GM12878 (cell line): ENCODE results near the gene CATSPERZ. TPM values are rescaled to one million over a fixed set of nuclear protein-coding genes. Genes with fewer than 3 reads are reported as not detected.

ENCODE experiments used
- ATAC-seq: fragments of 200-7000 bp; cut with Tn5 transposase; 3 replicates; pipeline ENCODE4 v1.9.1; 2020; ENCODE audit warnings: mild to moderate bottlenecking, moderate library complexity
- BruUV-seq: library from RNA; stranded (reverse); fragments of 400-500 nt; replicated peaks from 2 replicates; lab custom pipeline; 2021; lab: Mats Ljungman, UMichigan
- CTCF ChIA-PET: fragments of 300-600 bp; sonication (Branson Sonifier 250); formaldehyde crosslinking; extraction: SDS; loops from one replicate; lab custom pipeline; 2021; ENCODE audit warnings: inconsistent platforms; lab: Yijun Ruan, JAX
- POLR2A ChIA-PET: fragments of 350-600 bp; formaldehyde crosslinking; extraction: SDS; loops from one replicate; lab custom pipeline; 2021; ENCODE audit warnings: inconsistent platforms; lab: Charles Lee
- RAD21 ChIA-PET: fragments of 300-600 bp; sonication (Branson Sonifier 250); formaldehyde crosslinking; loops from one replicate; lab custom pipeline; 2023; ENCODE audit warnings: antibody characterized with exemption; ENCODE audit not compliant: unreplicated experiment; lab: Charles Lee
- SMC1A ChIA-PET: fragments of 300-600 bp; sonication (Branson Sonifier 250); formaldehyde crosslinking; loops from one replicate; lab custom pipeline; 2023; ENCODE audit not compliant: unreplicated experiment, uncharacterized antibody; lab: Charles Lee
- DNase-seq: peaks from one replicate; pipeline ENCODE4 v3.0.0-alpha.2; 2011; ENCODE audit warnings: low read depth, low spot score
- FAIRE-seq: peaks from 3 replicates; lab custom pipeline; 2011; peaks lifted over from hg19 to GRCh38; lab: Jason Lieb, UNC
- H2AFZ ChIP-seq: 2 replicates; pipeline ENCODE4 v1.6.0; 2011; ENCODE audit warnings: low read depth, low read length, control low read depth; ENCODE audit not compliant: control insufficient read depth
- H3K27ac ChIP-seq: 2 replicates; pipeline ENCODE4 v1.5.1; 2011; ENCODE audit warnings: control low read depth; ENCODE audit not compliant: control insufficient read depth, insufficient read depth
- H3K27me3 ChIP-seq, 2 experiments: replicated peaks in 1 of 2; 2 replicates each; pipeline versions ENCODE4 v1.6.0 to v1.6.1; 2011; ENCODE audit warnings: low read length in 1 of 2; ENCODE audit not compliant: control insufficient read depth in 2 of 2, insufficient read depth in 2 of 2
- H3K36me3 ChIP-seq, 2 experiments: 2 replicates each; pipeline ENCODE4 v1.5.1; 2011; ENCODE audit warnings: low read length in 1 of 2; ENCODE audit not compliant: control insufficient read depth in 2 of 2, insufficient read depth in 2 of 2
- H3K4me1 ChIP-seq: 2 replicates; pipeline ENCODE4 v1.6.1; 2011; ENCODE audit warnings: mild to moderate bottlenecking, low read length, moderate library complexity, mixed read lengths; ENCODE audit not compliant: control insufficient read depth, insufficient read depth
- H3K4me2 ChIP-seq: 2 replicates; pipeline ENCODE4 v1.6.0; 2011; ENCODE audit warnings: control low read depth; ENCODE audit not compliant: control insufficient read depth, insufficient read depth
- H3K4me3 ChIP-seq: fragments of 200-600 bp; sonication (generic); 2 replicates; pipeline ENCODE4 v1.5.1; 2016
- H3K79me2 ChIP-seq: 2 replicates; pipeline ENCODE4 v1.6.0; 2011; ENCODE audit warnings: low read length; ENCODE audit not compliant: control insufficient read depth, insufficient read depth
- H3K9ac ChIP-seq: 2 replicates; pipeline ENCODE4 v1.8.0; 2011; ENCODE audit warnings: low read length, control low read depth, mixed read lengths; ENCODE audit not compliant: control insufficient read depth, insufficient read depth
- H3K9me3 ChIP-seq: replicated peaks from 3 replicates; pipeline ENCODE4 v1.5.1; 2011; ENCODE audit warnings: mild to moderate bottlenecking, low read length; ENCODE audit not compliant: control insufficient read depth, insufficient read depth
- H4K20me1 ChIP-seq: 2 replicates; pipeline ENCODE4 v1.6.0; 2011; ENCODE audit not compliant: control insufficient read depth, insufficient read depth
- BCL11A ChIP-seq: IDR thresholded peaks from 2 replicates; pipeline ENCODE4 v1.6.1; 2011; ENCODE audit warnings: low read depth, low read length
- DPF2 ChIP-seq: fragments of 450-650 bp; IDR thresholded peaks from 2 replicates; pipeline ENCODE4 v1.6.1; 2017; ENCODE audit warnings: mild to moderate bottlenecking
- JUND ChIP-seq: IDR thresholded peaks from 2 replicates; pipeline ENCODE4 v1.6.1; 2012; ENCODE audit warnings: low read depth, mild to moderate bottlenecking, low read length, improper control_type of control experiment, moderate library complexity
- KAT2A ChIP-seq: conservative IDR thresholded peaks from 2 replicates; pipeline ENCODE4 v1.6.1; 2011; ENCODE audit warnings: low read depth, low read length; ENCODE audit not compliant: control insufficient read depth
- MLLT1 ChIP-seq: fragments of 450-650 bp; IDR thresholded peaks from 2 replicates; pipeline ENCODE4 v1.6.1; 2016; ENCODE audit warnings: mild to moderate bottlenecking
- PAX8 ChIP-seq: fragments of 450-650 bp; IDR thresholded peaks from 2 replicates; pipeline ENCODE4 v1.6.1; 2017; ENCODE audit warnings: mild to moderate bottlenecking, moderate library complexity
- RFX5 ChIP-seq: IDR thresholded peaks from 2 replicates; pipeline ENCODE4 v1.6.1; 2011; ENCODE audit warnings: low read depth, low read length, improper control_type of control experiment
- RUNX3 ChIP-seq: IDR thresholded peaks from 2 replicates; pipeline ENCODE4 v1.6.1; 2012; ENCODE audit warnings: low read length, inconsistent platforms
- SMC3 ChIP-seq: IDR thresholded peaks from 2 replicates; pipeline ENCODE4 v1.6.1; 2011; ENCODE audit warnings: low read length, improper control_type of control experiment, borderline replicate concordance
- SREBF1 ChIP-seq: IDR thresholded peaks from 2 replicates; pipeline ENCODE4 v1.6.1; 2012; ENCODE audit warnings: mild to moderate bottlenecking, low read length
- SRF ChIP-seq, 2 experiments: IDR thresholded peaks; 2 replicates each; pipeline ENCODE4 v1.6.1; 2011; ENCODE audit warnings: low read depth in 2 of 2, low read length in 2 of 2, mild to moderate bottlenecking in 1 of 2, moderate library complexity in 1 of 2
- STAT1 ChIP-seq: fragments of 450-650 bp; conservative IDR thresholded peaks from 2 replicates; pipeline ENCODE4 v1.6.1; 2014; ENCODE audit warnings: antibody characterized with exemption, mild to moderate bottlenecking
- ZNF274 ChIP-seq: IDR thresholded peaks from one replicate; pipeline ENCODE4 v1.8.0; 2011; ENCODE audit not compliant: insufficient read length, insufficient read depth
- ZNF687 ChIP-seq: fragments of 450-650 bp; IDR thresholded peaks from 2 replicates; pipeline ENCODE4 v1.6.1; 2017; ENCODE audit warnings: mild to moderate bottlenecking, moderate library complexity
- WGBS: methylation state at CpG from one replicate; pipeline ENCODE4 v1.1.6; 2016; ENCODE audit warnings: low lambda C conversion rate; ENCODE audit not compliant: insufficient replicate concordance, insufficient coverage; ENCODE audit errors: missing lambda C conversion rate; 5-methylcytosine and 5-hydroxymethylcytosine counted together
- in situ Hi-C: fragments of 300-500 bp; cut with MboI; formaldehyde crosslinking; loops from 9 replicates; pipeline ENCODE4 v1.14.3; 2018; ENCODE audit warnings: mixed read lengths
- intact Hi-C: fragments of 100-400 bp; cut with micrococcal nuclease; formaldehyde crosslinking; loops from one replicate; pipeline ENCODE4 v1.14.2; 2022; ENCODE audit not compliant: unreplicated experiment
- polyA plus RNA-seq, 11 experiments: library from polyadenylated mRNA; depleted of rRNA in 4 of 11; unstranded in 6 of 11; stranded (reverse) in 5 of 11; fragments of >200 nt; fragmentation: Nextera tagmentation in 4 of 11; fragmentation: Illumina TruSeq in 1 of 11; extraction: Ambion mirVana in 4 of 11; extraction: Trizol in 1 of 11; gene quantifications; 1 replicate in 1 of 11; 2 replicates in 10 of 11; pipeline versions ENCODE4 v1.2.1 to v1.2.3, GENCODE V29; 2011 to 2016; ENCODE audit warnings: inconsistent platforms in 2 of 11, missing spikeins in 2 of 11, low read depth in 1 of 11
- total RNA-seq, 4 experiments: library from RNA; depleted of rRNA in 3 of 4; stranded (reverse); fragments of >200 nt in 3 of 4; fragmentation: Illumina TruSeq in 1 of 4; extraction: Trizol in 1 of 4; gene quantifications; 2 replicates each; pipeline versions ENCODE4 v1.2.1 to v1.2.3, GENCODE V29; 2013 to 2021

CATSPERZ gene
- total and polyA plus RNA-seq, 10 of the 15 experiments (the other 5 are each of a cell fraction or from before 2014, with no cell fraction given) = 0.12 to 0.31 TPM; not detected in 8

- POLR2A ChIA-PET = interaction anchor here (0.8 kb wide), 1 partner anchor 34 kb away, joined by 3 read pairs; the partner anchor contains the start of gene FKBP2
- no peak overlapping the region for H3K9ac ChIP-seq
- WGBS = 94% methylated on average over 15 of the region's 15 CpGs
Observed at GRCh38 chr11:64275031-64275800, 24.9 kb upstream of the CATSPERZ start.

More at GRCh38 chr11:64275031-64275800, 24.9 kb upstream of the CATSPERZ start:
- H3K27ac ChIP-seq = no peak overlapping the region
- no peak overlapping the region for H3K4me2 ChIP-seq
- H4K20me1 ChIP-seq = no peaks in the 10 kb centered on the region; the same call in 1 of the 2 replicates
- no peaks in the 10 kb centered on the region for H3K27me3 ChIP-seq
- RAD21 ChIA-PET = no interaction called here
- intact Hi-C loops = no loop called here
- in situ Hi-C loops = no loop called here
- CTCF ChIA-PET = interaction anchor here (0.6 to 3.5 kb wide), 5 partner anchors 8 to 29 kb away, joined by 3 to 10 read pairs (median 4); no protein-coding TSS in a partner anchor
- no peak for ATAC-seq
- H3K79me2 ChIP-seq = peaks cover 10% of the 10 kb centered on the region
- SMC1A ChIA-PET = interaction anchor here (1.3 kb wide), 1 partner anchor 42 kb away, joined by 3 read pairs; the partner anchor contains the start of genes PRDX5 and TRMT112
- H3K4me3 ChIP-seq = no peak overlapping the region
- H3K9me3 ChIP-seq = no peaks in the 10 kb centered on the region
- BruUV-seq = no TSS peak
- H3K4me1 ChIP-seq = 0 out of 2 replicates have a peak, but pooled peaks cover 2% of the 10 kb centered on the region
- no peak for DNase-seq
- no peak for FAIRE-seq
- no peak overlapping the region for H2AFZ ChIP-seq
- no peak for TF ChIP-seq STAT1
- TF ChIP-seq ZNF687 = no peak
- TF ChIP-seq RUNX3 = no peak
- TF ChIP-seq MLLT1 = no peak
- TF ChIP-seq PAX8 = no peak
- TF ChIP-seq RFX5 = no peak
- TF ChIP-seq SREBF1 = no peak
- TF ChIP-seq BCL11A = no peak
- TF ChIP-seq JUND = no peak
- no peak for TF ChIP-seq SMC3
- TF ChIP-seq SRF (IDR thresholded peaks at IDR 0.05; ENCODE audit: low read depth in 2 of 2, low read length in 2 of 2) = no peak
- no peak for TF ChIP-seq DPF2
- no peak for TF ChIP-seq ZNF274
- TF ChIP-seq KAT2A = no peak
- peaks cover 0 to 3% of the 10 kb centered on the region in 2 experiments; a peak in 1 of 4 replicates for H3K36me3 ChIP-seq
